GM18868 (cell line): ENCODE data around the gene ATCAY.
"Not testable (repeated sequence)": the region's sequence is repeated elsewhere in the genome, so short reads cannot be mapped to it uniquely, and the experiment has no call there.

Experiments used
- ATAC-seq: cut with Tn5 transposase; IDR thresholded peaks from one replicate; pipeline ENCODE4 v1.9.1; 2021; ENCODE audit warnings: mild to moderate bottlenecking, moderate library complexity; ENCODE audit not compliant: unreplicated experiment

Gene ATCAY

DNA sequence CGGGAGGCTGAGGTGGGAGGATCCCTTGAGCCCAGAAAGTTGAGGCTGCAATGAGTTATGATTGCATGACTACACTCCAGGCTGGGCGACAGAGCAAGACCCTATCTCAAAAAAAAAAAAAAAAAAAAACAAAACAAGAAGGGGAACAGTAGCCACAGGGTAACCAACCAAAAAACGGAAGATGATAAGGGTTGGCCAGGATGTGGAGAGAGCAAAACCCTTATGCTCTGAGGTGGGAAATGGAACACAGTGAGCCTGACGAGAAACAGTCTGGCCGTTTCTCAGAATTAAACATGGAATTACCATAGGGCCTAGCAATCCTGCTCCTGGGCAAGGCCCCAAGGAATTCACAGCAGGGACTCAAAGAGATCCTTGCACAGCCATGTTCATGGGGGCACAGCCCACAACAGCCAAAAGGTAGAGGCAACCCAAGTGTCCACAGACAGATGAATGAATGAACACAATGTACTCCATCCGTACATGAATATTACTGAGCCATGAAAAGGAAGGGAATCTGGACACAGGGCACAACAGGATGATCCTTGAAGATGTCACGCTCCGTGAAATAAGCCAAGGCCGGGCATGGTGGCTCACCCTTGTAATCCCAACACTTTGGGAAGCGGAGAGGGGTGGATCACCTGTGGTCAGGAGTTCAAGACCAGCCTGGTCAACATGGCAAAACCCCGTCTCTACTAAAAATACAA, 63.7 kb downstream of the ATCAY start:
- no peak for ATAC-seq

DNA sequence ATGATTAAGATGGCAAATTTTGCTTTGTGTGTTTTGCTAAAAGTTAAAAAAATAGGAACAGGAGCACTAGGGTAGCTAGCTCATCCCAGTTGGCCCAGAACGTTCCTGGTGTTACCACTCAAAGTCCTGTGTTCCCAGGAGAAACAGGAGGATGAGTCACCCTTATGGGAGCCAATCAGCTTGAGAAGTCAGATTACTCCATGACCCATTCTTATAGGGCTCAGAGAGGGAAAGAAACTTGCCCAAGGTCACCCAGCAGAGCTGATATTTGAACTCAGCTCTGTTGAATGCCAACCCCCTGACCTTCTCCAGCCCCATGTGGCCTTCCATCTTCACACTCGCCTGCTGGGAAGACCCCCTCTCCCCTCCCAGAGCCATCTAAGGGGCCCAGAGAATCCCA, 65.4 kb downstream of the ATCAY start:
- ATAC-seq = no peak

DNA sequence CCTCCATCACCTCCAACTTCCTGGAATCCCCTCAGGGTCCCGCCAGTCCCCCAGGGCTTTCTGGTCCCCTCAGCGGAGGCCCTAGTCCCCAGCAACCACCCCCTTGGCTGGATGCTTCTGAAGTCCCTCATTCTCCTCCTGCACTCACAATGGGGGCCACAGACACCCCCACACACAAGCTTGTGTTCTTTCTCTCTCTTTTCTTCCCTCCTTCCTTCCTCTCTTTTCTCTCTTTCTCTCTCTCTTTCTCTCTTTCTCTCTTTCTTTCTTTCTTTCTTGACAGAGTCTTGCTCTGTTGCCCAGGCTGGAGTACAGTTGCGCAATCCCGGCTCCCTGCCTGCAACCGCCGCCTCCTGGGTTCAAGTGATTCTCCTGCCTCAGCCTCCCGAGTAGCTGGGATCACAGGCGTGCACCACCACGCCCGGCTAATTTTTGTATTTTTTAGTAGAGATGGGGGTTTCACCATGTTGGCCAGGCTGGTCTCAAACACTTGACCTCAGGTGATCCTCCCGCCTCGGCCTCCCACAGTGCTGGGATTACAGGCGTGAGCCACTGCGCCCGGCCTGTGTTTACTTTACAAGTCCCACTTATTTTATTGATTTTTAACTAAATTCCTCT, 66.9 kb downstream of the ATCAY start:
- not testable (repeated sequence) for ATAC-seq

DNA sequence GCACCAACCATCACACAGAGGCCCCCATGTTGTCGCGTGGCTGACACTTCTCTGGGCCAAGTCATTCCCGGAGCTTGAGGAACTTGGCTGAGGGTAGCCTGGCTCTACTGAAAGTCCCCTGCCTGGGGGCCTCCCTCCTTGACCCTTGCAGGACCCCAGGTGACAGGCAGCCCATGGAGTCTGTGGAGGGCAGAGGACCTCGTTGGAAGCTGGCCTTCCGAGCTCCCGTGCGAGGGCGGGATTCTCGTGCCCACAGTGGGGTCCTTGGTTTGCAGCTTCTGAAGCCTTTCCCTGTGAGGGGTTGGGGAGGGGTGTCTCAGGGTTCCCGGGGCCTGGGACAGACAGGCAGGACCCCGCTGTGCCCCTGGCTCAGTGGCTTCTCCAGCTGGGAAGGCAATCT, 68.8 kb downstream of the ATCAY start:
- ATAC-seq = no peak

DNA sequence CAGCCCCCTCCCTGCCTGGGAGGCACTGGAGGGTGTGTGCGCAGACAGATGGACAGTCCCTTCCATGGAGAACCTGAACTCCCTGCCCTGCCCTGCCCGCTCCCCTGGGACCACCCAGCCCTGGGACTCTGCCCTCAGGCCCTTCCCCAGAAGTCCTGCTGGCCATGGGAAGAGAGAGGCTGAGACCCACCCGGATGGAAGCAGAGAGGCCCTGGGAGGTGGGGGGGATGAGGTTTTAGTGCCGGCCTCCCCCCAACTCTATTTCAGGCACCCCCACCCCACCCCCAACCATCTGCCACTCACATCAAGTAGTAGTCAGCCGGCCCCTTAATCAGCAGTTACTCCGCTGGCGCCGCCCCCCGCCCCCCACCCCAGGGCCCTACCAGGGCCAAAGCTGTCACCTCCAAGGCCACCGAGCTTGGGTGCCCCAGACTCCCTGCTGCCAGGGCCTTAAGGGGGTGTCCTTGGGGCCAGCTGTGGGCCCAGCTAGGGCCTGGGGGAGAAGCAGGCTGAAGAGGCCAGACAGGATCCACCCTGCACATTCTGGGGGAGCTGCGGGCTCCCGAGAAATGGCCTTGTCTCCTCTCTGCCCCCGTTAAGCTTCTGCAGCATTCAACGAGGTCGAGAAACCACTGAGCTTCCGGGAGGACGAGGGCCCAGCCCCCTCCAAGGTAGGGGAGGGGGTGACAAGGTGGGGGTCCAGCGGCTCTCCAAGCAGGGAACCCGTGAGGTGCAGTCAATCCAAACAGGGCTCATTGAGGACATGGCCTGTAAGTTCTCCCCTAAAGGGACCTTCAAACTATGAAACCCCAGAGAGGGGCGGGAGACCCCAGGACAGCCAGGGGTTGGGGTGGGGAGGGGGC, 69.7 kb downstream of the ATCAY start:
- no peak for ATAC-seq

DNA sequence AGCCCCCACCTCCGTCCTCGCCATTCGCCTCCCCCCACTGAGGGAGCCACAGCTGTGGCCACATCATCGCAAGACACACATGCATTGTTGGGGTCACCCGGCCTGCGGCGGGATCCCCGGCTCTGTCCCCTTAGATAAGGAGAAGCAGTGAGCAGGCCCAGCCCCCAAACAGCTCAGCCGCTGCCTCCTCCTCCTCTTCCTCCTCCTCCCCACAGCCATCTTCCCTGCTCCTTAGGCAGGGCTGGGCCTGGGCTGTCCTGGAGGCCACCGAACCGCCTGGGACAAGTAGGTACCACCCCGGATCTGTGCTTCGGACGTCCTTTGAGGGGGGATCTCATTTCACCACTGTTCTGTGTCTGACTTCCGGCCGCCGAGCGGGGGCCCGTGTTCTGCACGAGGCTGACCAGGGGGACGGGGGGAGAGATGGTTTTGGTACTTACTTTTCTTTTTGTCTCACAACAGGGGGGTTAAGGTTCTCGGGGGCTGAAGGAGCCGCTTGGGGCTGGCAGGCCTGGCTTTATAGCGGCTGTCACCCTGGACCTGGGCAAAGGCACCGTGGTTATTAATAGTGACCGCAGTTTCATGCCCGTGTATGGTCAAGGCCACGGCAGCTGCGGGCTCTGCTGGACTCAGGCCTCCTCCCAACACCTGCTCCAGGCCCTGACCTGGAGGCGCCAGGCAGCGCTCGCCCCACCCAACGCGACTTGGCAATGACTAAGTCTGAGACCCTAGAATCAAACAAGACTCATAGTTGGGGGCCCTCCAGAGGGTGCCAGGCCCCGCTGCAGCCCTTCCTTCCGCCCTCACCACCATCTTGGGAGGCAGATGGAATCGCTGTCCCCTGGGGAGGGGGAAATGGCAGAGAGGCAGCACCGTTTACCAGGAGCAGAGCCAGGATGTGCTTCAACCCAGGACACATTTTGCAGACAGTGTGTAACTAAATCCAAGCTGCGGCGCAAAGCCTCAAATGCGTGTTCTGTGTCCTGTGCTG, 70.7 kb downstream of the ATCAY start:
- ATAC-seq = no peak

DNA sequence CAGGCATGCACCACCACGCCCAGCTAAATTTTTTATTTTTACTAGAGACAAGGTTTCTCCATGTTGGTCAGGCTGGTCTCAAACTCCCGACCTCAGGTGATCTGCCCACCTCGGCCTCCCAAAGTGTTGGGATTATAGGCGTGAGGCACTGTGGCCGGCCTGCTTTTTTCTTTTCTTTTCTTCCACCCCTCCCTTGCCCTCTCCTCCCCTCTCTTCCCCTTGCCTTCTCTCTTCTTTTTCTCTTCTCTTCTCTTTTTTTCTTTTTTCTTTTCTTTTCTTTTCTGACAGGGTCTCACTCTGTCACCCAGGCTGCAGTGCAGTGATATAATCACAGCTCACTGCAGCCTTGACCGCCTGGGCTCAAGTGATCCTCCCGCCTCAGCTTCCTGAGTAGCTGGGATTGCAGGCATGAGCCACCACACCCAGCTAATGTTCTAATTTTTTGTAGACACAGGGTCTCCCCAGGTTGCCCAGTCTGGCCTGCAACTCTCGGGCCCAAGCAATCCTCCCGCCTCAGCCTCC, 72.3 kb downstream of the ATCAY start:
- ATAC-seq = not testable (repeated sequence)

DNA sequence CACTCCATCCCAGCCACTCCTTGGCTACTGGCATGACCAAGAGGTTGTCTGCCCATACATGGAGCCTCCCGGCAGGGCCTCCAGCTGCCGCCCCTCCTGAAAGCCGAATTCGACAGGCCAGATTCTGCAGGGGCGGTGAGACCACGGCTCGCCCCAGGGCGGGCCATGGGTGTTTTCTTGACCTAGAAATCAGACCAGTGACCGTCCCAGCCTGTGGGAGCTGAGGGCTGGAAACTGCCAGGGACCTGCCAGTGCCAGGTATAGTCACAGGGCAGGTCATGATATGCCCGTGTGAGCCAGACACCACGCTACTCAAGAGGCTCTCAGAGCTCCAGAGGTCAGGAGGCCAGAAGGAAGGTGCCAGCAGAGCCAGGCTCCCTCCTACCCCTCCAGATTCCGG, 73.6 kb downstream of the ATCAY start:
- no peak for ATAC-seq

DNA sequence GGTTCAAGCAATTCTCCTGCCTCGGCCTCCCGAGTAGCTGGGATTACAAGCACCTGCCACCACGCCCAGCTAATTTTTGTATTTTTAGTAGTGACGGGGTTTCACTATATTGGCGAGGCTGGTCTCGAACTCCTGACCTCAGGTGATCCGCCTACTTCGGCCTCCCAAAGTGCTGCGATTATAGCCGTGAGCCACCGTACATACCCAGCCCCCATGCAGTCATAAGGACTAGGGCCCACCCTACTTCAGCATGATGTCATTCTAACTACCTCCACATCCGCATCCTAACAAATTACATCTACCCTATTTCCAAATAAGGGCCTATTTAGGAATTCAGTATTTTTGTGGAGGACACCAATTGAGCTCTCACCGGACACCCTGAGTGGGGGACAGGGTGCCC, 74.8 kb downstream of the ATCAY start:
- not testable (repeated sequence) for ATAC-seq

DNA sequence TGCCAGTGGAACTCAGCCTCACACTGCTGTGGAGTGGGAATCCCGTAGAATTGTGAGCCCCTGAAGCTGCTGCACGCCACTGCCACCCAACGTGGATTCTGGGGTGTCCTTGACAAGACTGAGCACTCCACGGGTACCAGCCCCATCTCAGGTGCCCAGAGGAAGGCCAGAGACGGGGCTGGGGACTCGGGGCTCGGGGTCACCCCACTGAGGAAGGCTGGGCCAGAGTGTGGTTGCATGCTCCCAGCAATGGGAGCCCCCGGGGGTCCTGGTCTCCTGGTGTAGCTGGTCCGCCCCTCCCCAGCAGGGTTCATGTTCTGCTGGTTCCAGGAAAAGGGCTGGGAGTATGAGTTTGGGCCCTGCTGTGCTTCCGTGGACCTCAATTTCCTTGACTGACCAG, 75.2 kb downstream of the ATCAY start:
- no peak for ATAC-seq

DNA sequence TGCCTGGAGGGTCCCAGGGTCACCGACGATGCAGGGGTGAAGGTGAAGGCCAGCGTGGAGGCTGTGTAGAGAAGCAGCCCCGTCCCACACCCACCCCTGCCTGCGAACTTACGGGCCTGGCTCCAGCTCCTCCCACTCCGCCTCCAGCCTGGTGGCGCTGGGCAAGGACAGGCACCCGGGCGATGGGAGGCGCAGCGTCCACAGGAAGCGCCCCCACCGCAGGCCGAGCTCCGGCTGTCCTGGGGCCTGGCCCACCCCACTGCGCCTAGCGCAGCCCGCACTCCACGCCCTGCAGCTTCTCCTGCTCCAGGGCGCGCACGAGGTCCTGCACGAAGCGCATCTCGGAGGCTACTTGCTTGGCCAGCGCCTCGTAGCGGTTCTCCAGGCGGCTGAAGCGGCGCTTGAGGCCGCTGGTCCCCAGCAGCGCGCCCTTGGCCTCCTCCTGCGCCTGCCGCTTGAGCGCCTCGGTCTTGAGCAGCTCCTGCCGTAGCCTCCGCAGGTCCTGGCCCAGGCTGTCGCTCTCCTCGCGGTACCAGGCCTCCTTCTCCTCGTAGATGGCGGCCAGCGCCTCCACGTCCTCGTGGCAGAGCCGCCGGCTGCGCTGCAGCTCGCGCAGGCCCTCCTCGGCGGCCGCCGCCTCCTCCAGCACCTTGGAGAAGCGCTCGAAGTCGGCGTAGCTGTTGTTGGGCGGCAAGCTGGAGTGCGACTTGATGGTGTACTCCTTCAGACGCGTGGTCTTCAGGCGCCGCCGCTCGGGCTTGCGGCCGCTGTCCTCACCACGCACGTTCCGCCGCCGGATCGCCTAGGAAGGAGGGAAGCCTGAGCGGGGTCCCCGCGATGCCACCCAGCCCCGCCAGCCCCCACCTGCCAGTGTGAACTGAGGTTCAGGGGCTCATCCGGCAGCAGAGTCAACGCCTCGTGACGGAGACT, 78.6 kb downstream of the ATCAY start:
- ATAC-seq = no peak

DNA sequence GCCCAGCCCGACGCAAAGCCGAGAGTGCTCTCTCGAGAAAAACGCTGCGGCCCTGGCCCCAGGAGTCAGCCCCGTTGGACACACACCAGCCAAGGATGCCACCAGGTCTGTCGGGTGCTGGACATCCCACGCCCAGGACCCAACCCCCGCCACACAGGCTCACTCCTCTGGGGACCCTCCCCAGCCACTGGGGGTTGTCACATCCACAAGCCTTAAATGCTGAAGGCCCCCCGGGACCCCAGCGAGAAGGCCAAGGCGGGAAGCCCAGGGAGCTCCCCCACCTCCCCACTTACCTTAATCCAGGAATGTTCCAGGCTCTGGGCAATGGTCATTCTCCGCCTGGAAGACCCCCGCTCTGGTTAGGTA, 79.3 kb downstream of the ATCAY start:
- no peak for ATAC-seq

DNA sequence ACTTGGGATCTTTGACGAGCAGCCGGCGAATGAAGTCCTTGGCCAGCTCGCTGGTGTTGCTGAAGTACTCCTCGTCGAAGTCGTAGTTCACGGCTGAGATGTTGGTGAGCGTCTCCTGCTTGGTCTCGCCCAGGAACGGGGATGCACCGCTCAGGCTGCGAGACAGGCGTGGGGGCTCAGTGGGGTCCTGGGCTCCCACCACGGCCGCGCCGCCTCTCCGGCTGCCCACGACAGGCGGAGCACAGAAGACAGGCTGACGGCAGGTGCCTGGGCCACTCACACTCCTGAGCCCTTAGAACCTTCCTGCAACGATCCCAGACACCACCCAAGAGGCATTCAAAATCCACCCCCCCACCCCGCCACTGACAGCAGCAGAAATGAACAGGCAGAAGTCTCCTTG, 80.5 kb downstream of the ATCAY start:
- no peak for ATAC-seq

DNA sequence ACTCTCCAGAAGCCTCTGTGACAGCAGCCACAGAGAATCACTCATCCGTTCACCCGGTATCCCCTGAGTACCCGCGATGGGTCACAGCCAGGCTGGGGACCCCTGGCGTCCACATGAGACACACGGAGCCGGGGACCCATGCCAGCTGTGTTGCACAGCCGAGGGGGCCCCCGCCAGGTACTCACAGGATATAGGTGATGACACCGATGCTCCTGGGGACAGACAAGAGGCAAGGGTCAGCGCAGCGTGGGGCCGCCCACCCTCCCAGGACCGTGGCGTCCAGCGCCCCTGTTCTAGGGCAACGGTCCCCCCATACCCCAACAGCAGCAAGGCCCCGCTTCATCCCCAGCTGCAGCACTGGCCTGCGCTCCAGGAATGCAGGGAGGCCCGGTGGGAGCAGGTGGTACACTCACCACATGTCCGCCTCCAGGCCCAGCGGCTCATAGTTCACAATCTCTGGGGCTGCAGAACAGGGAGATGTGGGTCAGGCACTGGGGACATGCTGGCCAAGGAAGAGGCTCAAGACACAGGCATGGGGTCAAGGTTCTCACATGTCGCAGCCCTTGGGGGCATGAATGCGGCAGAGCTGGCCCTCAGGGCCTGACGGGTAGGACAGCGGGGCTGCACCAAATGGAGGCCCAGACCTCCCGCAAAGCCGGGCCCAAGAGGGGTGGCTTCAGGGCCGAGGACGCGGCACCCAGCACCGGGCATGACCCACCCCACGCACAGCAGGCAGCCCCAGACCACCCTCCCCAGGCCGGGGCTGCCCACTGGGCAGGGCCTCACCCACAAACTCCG, 83.2 kb downstream of the ATCAY start:
- ATAC-seq = no peak

DNA sequence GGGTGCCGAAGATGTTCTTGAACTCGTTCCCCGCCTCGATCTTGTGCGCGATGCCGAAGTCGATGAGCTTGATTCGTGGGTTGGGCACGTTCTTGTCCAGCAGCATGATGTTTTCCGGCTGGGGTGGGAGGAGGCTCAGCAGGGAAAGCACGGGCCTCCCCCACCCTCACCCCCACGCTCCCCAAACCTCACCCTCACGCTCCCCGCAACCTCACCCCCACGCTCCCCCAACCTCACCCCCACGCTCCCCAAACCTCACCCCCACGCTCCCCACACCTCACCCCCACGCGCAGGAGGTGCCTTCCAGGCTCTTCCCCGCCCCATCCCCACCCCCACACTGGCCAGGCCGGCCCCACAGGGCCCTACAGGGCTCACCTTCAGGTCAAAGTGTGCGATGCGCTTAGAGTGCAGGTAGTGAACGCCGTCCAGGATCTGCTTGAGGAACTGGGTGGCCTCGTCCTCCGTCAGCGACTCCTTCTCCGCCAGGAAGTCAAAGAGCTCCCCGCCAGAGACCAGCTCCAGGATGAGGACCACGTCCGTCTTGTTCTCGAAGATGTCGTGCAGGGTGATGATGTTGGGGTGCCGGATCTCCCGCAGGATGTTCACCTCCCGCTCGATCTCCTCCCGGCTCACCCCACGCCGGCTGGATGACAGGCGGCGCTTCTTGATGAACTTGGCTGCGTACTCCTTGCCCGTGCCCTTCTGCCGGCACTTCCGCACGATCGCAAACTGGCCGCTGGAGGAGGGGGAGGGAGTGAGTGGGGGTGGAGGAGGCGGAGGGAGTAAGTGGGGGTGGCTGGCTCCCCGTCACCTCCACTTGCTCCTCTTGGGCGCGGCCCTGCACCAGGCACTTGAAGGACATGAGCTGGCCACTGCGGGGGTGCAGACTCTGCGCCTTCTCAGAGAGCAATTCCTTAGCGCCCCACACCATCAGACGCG, 84.0 kb downstream of the ATCAY start:
- no peak for ATAC-seq

DNA sequence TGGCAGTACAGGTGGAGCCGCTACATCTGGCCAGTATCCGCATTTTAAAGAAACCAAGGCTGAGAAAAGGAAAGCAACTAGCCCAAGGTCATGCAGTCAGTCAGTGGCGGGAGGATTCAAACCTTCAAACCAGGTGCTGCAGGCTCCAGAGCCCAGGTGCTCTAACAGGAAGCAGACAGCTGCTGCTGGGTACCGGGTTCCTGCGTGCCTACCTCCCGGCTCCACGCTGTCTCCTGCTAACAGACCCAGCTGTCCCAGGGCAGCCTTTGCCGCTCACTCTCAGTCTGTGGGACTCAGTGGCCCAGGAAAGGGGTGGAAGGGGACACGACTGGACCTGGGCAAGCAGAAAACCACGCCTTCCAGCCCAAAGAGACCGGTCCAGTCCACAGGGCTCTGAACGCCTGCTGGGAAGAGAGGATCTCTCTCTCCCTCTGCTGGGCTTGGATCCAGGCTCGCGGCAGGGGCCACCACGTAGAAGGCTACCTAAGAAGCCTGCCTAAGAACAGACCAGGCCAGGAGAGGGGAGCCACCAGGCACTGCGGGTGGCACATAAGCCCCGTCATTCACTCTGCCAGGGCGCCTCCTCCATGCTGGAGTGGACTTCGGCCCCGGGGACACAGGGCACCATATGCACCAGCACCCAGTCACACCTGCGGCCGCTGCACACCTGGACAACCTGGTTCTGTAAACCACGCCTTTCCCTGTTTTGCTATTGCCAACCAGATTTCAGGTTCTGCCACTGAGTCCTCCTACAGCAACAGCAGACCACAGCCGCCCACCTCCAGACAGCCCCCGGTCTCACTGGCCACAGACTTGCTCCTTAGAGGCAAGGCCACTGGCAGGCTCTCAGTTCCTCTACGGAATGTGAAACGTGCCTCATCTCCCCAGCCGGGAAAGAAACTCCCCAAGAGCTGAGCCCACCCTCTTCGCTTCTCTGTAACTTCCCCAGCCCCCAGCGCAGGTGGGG, 85.8 kb downstream of the ATCAY start:
- ATAC-seq = no peak
